ENCODE measurements around the gene ACOT7. TPM values are rescaled to one million over a fixed set of nuclear protein-coding genes. Genes with fewer than 3 reads are reported as not detected.

ACOT7 gene
- total and polyA plus RNA-seq, 12 donors, result 4.0 to 40.4 (median 8.6) TPM

DNA sequence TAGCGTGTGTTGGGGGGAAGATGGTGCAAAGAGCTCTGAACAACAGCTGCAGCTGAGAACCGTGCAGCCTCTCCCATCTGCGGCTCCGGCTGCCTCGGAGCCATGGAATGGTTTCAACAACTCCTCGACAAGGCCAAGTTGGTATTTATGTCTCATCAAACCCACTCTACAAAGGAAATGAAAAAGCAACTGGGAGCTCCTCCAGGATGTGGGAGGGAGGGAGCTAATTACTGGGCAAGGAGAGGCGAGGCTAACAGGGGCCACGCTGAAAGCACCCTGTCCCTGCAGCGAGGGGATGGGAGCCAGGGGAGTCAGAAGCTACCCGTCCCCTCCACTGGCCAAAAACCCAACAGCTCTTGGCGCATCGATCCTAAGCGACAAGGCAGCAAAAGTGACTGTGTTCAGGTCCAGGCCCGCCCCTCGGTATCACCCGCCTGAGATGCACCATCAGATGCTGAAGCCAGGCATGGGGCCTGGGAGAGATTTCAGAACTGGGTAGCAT lies 63.1 kb downstream of the ACOT7 start:
- H3K4me1 ChIP-seq, result peaks cover 0 to 25% (median 8%) of the 10 kb centered on the region in 9 donors
- TF ChIP-seq, protein P1, sequence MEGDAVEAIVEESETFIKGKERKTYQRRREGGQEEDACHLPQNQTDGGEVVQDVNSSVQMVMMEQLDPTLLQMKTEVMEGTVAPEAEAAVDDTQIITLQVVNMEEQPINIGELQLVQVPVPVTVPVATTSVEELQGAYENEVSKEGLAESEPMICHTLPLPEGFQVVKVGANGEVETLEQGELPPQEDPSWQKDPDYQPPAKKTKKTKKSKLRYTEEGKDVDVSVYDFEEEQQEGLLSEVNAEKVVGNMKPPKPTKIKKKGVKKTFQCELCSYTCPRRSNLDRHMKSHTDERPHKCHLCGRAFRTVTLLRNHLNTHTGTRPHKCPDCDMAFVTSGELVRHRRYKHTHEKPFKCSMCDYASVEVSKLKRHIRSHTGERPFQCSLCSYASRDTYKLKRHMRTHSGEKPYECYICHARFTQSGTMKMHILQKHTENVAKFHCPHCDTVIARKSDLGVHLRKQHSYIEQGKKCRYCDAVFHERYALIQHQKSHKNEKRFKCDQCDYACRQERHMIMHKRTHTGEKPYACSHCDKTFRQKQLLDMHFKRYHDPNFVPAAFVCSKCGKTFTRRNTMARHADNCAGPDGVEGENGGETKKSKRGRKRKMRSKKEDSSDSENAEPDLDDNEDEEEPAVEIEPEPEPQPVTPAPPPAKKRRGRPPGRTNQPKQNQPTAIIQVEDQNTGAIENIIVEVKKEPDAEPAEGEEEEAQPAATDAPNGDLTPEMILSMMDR (IDR thresholded peaks at IDR 0.05), result no peak
- H3K27ac ChIP-seq, result peak overlapping the region in 2 of 10 donors; percentile 9 to 39
- intact Hi-C loops (cut with DNase I), result loop anchor here in 1 of 10 donors (5.0 kb wide), 1 partner anchor 68 kb away; the partner anchor contains the start of gene GPR153
- H3K9me3 ChIP-seq, result no peaks in the 10 kb centered on the region
- peak in 7 of 8 donors; percentile 32 to 70 (median 47) for ATAC-seq
- peaks cover 0 to 9% (median 0%) of the 10 kb centered on the region in 9 donors for H3K36me3 ChIP-seq
- H3K4me3 ChIP-seq, result no peak overlapping the region
- no peaks in the 10 kb centered on the region for H3K27me3 ChIP-seq
- 65 to 74% methylated on average over 16 of the region's 16 CpGs for WGBS, 2 donors
- DNase-seq, result no peak

DNA sequence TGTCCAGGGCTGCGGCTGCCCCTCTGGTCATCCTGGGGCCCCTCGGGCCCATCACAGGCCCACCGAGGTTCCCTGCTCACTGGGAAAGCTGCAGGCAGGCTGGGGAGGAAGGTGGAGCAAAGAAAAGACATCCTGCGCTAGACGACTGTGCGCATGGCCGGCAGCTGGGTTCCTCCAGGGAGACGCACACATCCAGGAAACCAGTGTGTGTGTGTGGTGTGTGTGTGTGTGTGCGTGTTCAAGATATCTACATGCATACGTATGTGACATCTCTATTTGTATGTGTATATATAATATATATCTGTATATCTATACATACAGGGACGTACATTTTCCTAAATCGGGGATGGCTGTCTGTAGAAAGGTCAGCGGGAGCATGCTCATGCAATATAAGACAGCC lies 63.7 kb downstream of the ACOT7 start:
- Histone ChIP-seq H3K4me1 (peaks cover 0 to 25% (median 8%) of the 10 kb centered on the region in 9 donors), H3K36me3 (peaks cover 0 to 9% (median 0%) of the 10 kb centered on the region in 9 donors), H3K9me3 (no peaks in the 10 kb centered on the region), H3K27ac (peak overlapping the region in 2 of 10 donors; percentile 9 to 39), H3K27me3 (no peaks in the 10 kb centered on the region), H3K4me3 (no peak overlapping the region)
- peak in 4 of 8 donors; percentile 30 to 73 (median 66) for ATAC-seq
- 51 to 55% methylated on average over 13 of the region's 13 CpGs for WGBS, 2 donors
- TF ChIP-seq, protein P1 (IDR thresholded peaks at IDR 0.05), result no peak
- intact Hi-C loops (cut with DNase I), result loop anchor here in 1 of 10 donors (5.0 kb wide), 1 partner anchor 68 kb away; the partner anchor contains the start of gene GPR153
- peak in 1 of 2 donors; percentile 35 for DNase-seq

DNA sequence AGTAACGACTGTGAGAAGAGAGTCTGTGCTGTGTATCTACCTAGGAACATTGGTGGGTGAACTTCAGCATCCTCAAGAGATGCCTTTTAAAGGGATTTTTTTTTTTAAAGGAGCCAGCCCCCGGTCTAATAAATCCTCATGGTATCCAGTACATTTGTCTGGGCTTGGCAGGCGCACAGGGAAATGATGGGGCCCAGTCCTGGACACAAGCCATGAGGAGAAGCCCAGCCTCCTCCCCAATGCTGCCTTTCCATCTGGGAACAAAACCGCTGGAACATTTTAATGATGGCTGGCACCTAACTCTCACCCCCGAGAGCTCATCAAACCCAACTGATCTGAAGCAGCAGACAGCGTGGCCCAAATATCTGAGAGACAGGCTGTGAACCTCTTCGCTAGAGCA lies 64.2 kb downstream of the ACOT7 start:
- TF ChIP-seq, protein P1 (IDR thresholded peaks at IDR 0.05), result no peak
- H3K36me3 ChIP-seq, result peaks cover 0 to 9% (median 0%) of the 10 kb centered on the region in 9 donors
- 69 to 73% methylated on average over 7 of the region's 7 CpGs for WGBS, 2 donors
- no peaks in the 10 kb centered on the region for H3K9me3 ChIP-seq
- H3K4me3 ChIP-seq, result no peak overlapping the region
- ATAC-seq, result no peak
- intact Hi-C loops (cut with DNase I), result no loop called here
- peaks cover 0 to 25% (median 8%) of the 10 kb centered on the region in 9 donors for H3K4me1 ChIP-seq
- no peaks in the 10 kb centered on the region for H3K27me3 ChIP-seq
- H3K27ac ChIP-seq, result peak overlapping the region in 2 of 10 donors; percentile 9 to 39
- DNase-seq, result no peak

DNA sequence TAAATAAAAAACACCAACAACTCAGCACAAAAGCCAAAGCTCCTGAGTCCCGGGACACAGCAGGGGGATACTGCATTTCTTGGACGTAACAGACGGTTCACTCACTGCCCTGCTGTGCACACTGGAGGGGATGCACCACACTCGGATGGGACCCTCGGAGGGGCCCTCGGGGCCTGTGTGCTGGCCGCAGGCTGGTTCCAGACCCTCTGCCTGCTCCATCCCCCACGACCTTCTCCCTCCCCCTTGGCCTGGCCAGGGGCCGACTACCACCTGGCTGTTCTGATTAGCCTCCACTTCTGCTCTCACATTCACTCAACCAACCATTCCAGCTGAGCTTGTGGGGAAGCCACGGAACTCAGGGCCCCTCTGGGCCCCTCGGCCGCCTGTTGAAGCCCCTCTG lies 64.9 kb downstream of the ACOT7 start:
- peaks cover 0 to 9% (median 0%) of the 10 kb centered on the region in 9 donors for H3K36me3 ChIP-seq
- no peaks in the 10 kb centered on the region for H3K27me3 ChIP-seq
- TF ChIP-seq, protein P1 (IDR thresholded peaks at IDR 0.05), result no peak
- no peak overlapping the region for H3K27ac ChIP-seq
- H3K9me3 ChIP-seq, result no peaks in the 10 kb centered on the region
- DNase-seq (no peak), ATAC-seq (no peak)
- 87 to 91% methylated on average over 12 of the region's 12 CpGs for WGBS, 2 donors
- intact Hi-C loops (cut with DNase I), result no loop called here
- H3K4me1 ChIP-seq, result peaks cover 0 to 25% (median 8%) of the 10 kb centered on the region in 9 donors
- no peak overlapping the region for H3K4me3 ChIP-seq

Measured in heart right ventricle (tissue), 16 donors.